Cardiac muscle cell (in vitro differentiated cells and primary cell): ENCODE results near the gene LILRA2. TPM values are rescaled to one million over a fixed set of nuclear protein-coding genes. Genes with fewer than 3 reads are reported as not detected.

ENCODE experiments used
- DNase-seq, 2 donors: peaks; one replicate each; pipeline versions ENCODE4 v3.0.0 to v3.0.0-alpha.2; 2010 to 2017; ENCODE audit warnings: low read depth in 1 of 2, low spot score in 1 of 2
- H3K27ac ChIP-seq: fragments of 200-600 bp; sonication (generic); 2 replicates; pipeline ENCODE4 v1.5.1; 2016
- H3K27me3 ChIP-seq: fragments of 200-600 bp; sonication (generic); 2 replicates; pipeline ENCODE4 v1.6.0; 2016; ENCODE audit warnings: control low read depth
- H3K36me3 ChIP-seq: fragments of 200-600 bp; sonication (generic); 2 replicates; pipeline ENCODE4 v1.5.1; 2016; ENCODE audit warnings: control low read depth
- H3K4me1 ChIP-seq: fragments of 200-600 bp; sonication (generic); 2 replicates; pipeline ENCODE4 v1.8.1; 2017; ENCODE audit warnings: low read depth, mild to moderate bottlenecking, mixed run types
- H3K4me3 ChIP-seq: fragments of 200-600 bp; sonication (generic); 2 replicates; pipeline ENCODE4 v1.5.1; 2016; ENCODE audit warnings: mild to moderate bottlenecking
- H3K9me3 ChIP-seq: fragments of 200-600 bp; sonication (generic); 2 replicates; pipeline ENCODE4 v1.5.1; 2017; ENCODE audit warnings: low read depth, mild to moderate bottlenecking, control low read depth
- CTCF ChIP-seq: IDR thresholded peaks from 2 replicates; pipeline ENCODE4 v1.5.1; 2012; ENCODE audit warnings: low read depth, mild to moderate bottlenecking, low read length
- polyA plus RNA-seq: library from polyadenylated mRNA; unstranded; fragments of >200 nt; fragmentation: Nextera tagmentation; extraction: Ambion mirVana; gene quantifications from 2 replicates; pipeline ENCODE4 v1.2.1, GENCODE V29; 2016
- total RNA-seq: library from RNA; depleted of rRNA; stranded (reverse); fragments of >200 nt; gene quantifications from 2 replicates; pipeline ENCODE4 v1.2.3, GENCODE V29; 2016

Gene LILRA2
- total and polyA plus RNA-seq, 2 experiments from 2014 or later, result not detected

DNA sequence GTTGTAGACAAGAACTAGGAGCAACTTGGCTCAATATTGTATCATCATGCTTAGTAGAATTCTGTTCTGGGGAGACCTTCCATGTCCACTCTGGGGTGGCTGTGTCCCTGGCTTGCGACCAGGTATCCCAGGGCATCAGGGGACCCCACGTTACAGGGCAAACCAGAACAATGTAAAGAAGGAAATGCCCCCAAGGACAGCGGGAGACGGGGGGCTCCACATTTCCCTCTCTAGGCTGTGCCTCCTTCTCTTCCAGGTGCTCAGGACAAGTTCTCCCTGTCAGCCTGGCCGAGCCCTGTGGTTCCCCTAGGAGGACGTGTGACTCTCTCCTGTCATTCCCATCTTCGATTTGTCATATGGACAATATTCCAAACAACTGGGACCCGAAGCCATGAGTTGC lies 40.1 kb upstream of the LILRA2 start:
- Histone ChIP-seq H3K4me1 (no peaks in the 10 kb centered on the region), H3K27ac (no peak overlapping the region), H3K27me3 (no peaks in the 10 kb centered on the region), H3K4me3 (no peak overlapping the region), H3K9me3 (no peaks in the 10 kb centered on the region), H3K36me3 (no peaks in the 10 kb centered on the region)
- no peak for DNase-seq
- TF ChIP-seq CTCF, result no peak

DNA sequence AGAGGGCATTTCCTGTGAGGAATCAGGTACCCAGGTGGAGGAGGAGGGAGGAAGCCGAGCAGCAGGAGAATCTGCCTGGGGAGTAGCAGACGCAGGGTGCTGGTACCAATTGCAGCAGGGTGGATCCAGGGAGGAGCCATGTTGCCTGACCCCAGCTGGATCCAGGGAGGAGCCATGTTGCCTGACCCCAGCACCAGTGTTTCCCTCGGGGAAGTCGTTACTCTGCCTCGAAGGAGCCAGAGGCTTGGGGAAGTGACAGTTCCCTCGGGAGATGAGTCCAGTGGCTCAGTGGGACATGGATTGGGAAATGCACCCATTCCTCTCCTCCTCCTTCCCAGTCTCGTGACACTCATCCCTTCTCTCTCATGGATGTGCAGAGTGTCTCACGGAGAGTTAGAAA lies 39.4 kb upstream of the LILRA2 start:
- Histone ChIP-seq H3K4me1 (no peaks in the 10 kb centered on the region), H3K4me3 (no peak overlapping the region), H3K27ac (no peak overlapping the region), H3K9me3 (no peaks in the 10 kb centered on the region), H3K27me3 (no peaks in the 10 kb centered on the region), H3K36me3 (no peaks in the 10 kb centered on the region)
- DNase-seq, result no peak
- no peak for TF ChIP-seq CTCF

- Histone ChIP-seq H3K9me3 (no peaks in the 10 kb centered on the region), H3K4me3 (no peak overlapping the region), H3K36me3 (no peaks in the 10 kb centered on the region), H3K4me1 (no peaks in the 10 kb centered on the region), H3K27me3 (no peaks in the 10 kb centered on the region), H3K27ac (no peak overlapping the region)
- DNase-seq, result no peak
- no peak for TF ChIP-seq CTCF
Measured at GRCh38 chr19:54535601-54536000, 38.0 kb upstream of the LILRA2 start.

GRCh38 chr19:54536956-54537355 lies 36.6 kb upstream of the LILRA2 start:
- Histone ChIP-seq H3K27ac (no peak overlapping the region), H3K9me3 (no peaks in the 10 kb centered on the region), H3K36me3 (no peaks in the 10 kb centered on the region), H3K27me3 (no peaks in the 10 kb centered on the region), H3K4me3 (no peak overlapping the region), H3K4me1 (no peaks in the 10 kb centered on the region)
- DNase-seq, result no peak
- TF ChIP-seq CTCF, result no peak

- TF ChIP-seq CTCF, result no peak
- Histone ChIP-seq H3K9me3 (no peaks in the 10 kb centered on the region), H3K27ac (no peak overlapping the region), H3K27me3 (no peaks in the 10 kb centered on the region), H3K36me3 (no peaks in the 10 kb centered on the region), H3K4me3 (no peak overlapping the region), H3K4me1 (no peaks in the 10 kb centered on the region)
- no peak for DNase-seq
Measured at GRCh38 chr19:54541712-54542111, 31.9 kb upstream of the LILRA2 start.

- no peaks in the 10 kb centered on the region for H3K4me1 ChIP-seq
- H3K27me3 ChIP-seq, result no peaks in the 10 kb centered on the region
- DNase-seq, result no peak
- TF ChIP-seq CTCF, result no peak
- H3K9me3 ChIP-seq, result no peaks in the 10 kb centered on the region
- H3K36me3 ChIP-seq, result no peaks in the 10 kb centered on the region
- no peak overlapping the region for H3K4me3 ChIP-seq
- H3K27ac ChIP-seq, result no peak overlapping the region
Measured at GRCh38 chr19:54548806-54549205, 24.8 kb upstream of the LILRA2 start.
